Small intestine (tissue), 7 donors: ENCODE results near the gene MAP1B. TPM values are rescaled to one million over a fixed set of nuclear protein-coding genes. Genes with fewer than 3 reads are reported as not detected.

Experiments used
- DNase-seq, 2 donors: peaks; one replicate each; pipeline versions ENCODE4 v3.0.0 to v3.0.0-alpha.2; 2013
- FAIRE-seq: peaks from 2 replicates; lab custom pipeline; 2012; peaks lifted over from hg19 to GRCh38; lab: Jason Lieb, UNC
- H3K27ac ChIP-seq, 3 donors: one replicate each; pipeline ENCODE4 v1.5.1; 2013; ENCODE audit warnings: low read length in 2 of 3, mild to moderate bottlenecking in 2 of 3, control low read depth in 1 of 3, inconsistent platforms in 1 of 3, low read depth in 1 of 3, moderate library complexity in 1 of 3
- H3K27me3 ChIP-seq, 3 donors: one replicate each; pipeline ENCODE4 v1.6.1; 2013; ENCODE audit warnings: low read length in 3 of 3, inconsistent platforms in 1 of 3; ENCODE audit not compliant: control insufficient read depth in 3 of 3, insufficient read depth in 3 of 3
- H3K36me3 ChIP-seq, 3 donors: one replicate each; pipeline ENCODE4 v1.6.1; 2013; ENCODE audit warnings: low read length in 3 of 3, inconsistent platforms in 1 of 3, low read depth in 1 of 3, mild to moderate bottlenecking in 1 of 3, moderate library complexity in 1 of 3; ENCODE audit not compliant: control insufficient read depth in 3 of 3, insufficient read depth in 2 of 3
- H3K4me1 ChIP-seq, 3 donors: one replicate each; pipeline ENCODE4 v1.6.1; 2013; ENCODE audit warnings: low read length in 2 of 3, inconsistent platforms in 1 of 3, low read depth in 1 of 3, mild to moderate bottlenecking in 1 of 3, moderate library complexity in 1 of 3; ENCODE audit not compliant: control insufficient read depth in 3 of 3, insufficient read depth in 2 of 3
- H3K4me3 ChIP-seq, 3 donors: one replicate each; pipeline ENCODE4 v1.5.1; 2013; ENCODE audit warnings: low read length in 3 of 3, control low read depth in 1 of 3, inconsistent platforms in 1 of 3, low read depth in 1 of 3, mild to moderate bottlenecking in 1 of 3, moderate library complexity in 1 of 3
- H3K9me3 ChIP-seq, 2 donors: one replicate each; pipeline ENCODE4 v1.6.1; 2013; ENCODE audit warnings: low read depth in 1 of 2, low read length in 1 of 2; ENCODE audit not compliant: control insufficient read depth in 2 of 2, insufficient read depth in 1 of 2
- WGBS, 3 donors: extraction: QIAGEN DNeasy Blood & Tissue Kit; methylation state at CpG; one replicate each; pipeline ENCODE4 v1.1.7; 2013; 5-methylcytosine and 5-hydroxymethylcytosine counted together
- polyA plus RNA-seq, 4 donors: library from polyadenylated mRNA; stranded (reverse) in 3 of 4; unstranded in 1 of 4; fragments of 200-250 nt in 3 of 4; fragments of 120-200 nt in 1 of 4; gene quantifications; one replicate each; pipeline versions ENCODE4 v1.2.1 to v1.2.3, GENCODE V29; 2013
- donor health status: healthy with polysubstance abuse.
- donor health status: control.
- donor health status: control.
- donor health status: Bipolar disorder and iron deficiency.
- donor health status: healthy.

MAP1B gene
- polyA plus RNA-seq, 4 donors, result 0.45 to 7.4 (median 2.7) TPM

DNA sequence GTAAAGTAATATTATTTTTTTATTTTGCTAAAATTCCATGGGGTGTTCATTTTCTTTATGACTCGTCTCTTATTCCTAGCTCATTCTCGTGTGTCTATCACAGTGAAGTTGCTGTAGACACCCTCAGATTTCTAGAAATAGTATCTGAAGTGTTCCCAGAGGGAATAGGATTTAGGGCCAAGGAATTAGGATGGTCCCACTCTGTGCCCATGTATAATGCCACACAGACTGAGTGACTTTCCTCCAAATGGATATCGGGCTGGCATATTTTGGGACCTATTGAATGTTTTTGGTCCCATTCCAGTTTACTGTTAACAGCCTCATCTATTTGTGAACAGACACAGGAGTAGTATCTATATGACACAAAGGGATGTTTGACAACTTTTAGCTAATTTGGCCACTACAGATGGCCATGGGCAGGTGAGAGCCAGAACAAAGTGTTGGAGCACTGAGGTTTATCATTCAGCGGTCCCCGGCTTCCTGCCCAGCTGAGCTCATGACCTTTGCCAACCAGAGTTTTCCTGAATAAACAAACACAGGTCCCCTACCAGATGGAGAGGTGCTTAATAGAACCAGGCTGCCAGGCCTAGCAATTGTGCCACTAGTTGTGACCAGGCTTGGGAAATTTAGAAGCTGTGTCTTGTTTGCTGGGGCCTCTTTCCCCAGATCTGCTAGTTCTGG lies 46.9 kb downstream of the MAP1B start:
- H3K27ac ChIP-seq, result no peak overlapping the region
- no peaks in the 10 kb centered on the region for H3K9me3 ChIP-seq
- no peaks in the 10 kb centered on the region for H3K27me3 ChIP-seq
- peak in 1 of 2 donors; percentile 5 for DNase-seq
- H3K36me3 ChIP-seq, result no peaks in the 10 kb centered on the region
- no peak overlapping the region for H3K4me3 ChIP-seq
- FAIRE-seq, result no peak
- H3K4me1 ChIP-seq, result peaks cover 0 to 3% (median 0%) of the 10 kb centered on the region in 3 donors
- WGBS, 3 donors, result 68 to 76% (median 69%) methylated on average over 5 of the region's 5 CpGs

GRCh38 chr5:72156946-72157624 lies 49.8 kb downstream of the MAP1B start:
- 57 to 77% (median 72%) methylated on average over 5 of the region's 5 CpGs for WGBS, 3 donors
- Histone ChIP-seq H3K27ac (no peak overlapping the region), H3K27me3 (no peaks in the 10 kb centered on the region), H3K9me3 (no peaks in the 10 kb centered on the region), H3K4me3 (no peak overlapping the region), H3K36me3 (no peaks in the 10 kb centered on the region), H3K4me1 (no peaks in the 10 kb centered on the region)
- DNase-seq, result no peak
- no peak for FAIRE-seq

- FAIRE-seq, result no peak
Measured at GRCh38 chr5:72157625-72157962, 50.3 kb downstream of the MAP1B start.

DNA sequence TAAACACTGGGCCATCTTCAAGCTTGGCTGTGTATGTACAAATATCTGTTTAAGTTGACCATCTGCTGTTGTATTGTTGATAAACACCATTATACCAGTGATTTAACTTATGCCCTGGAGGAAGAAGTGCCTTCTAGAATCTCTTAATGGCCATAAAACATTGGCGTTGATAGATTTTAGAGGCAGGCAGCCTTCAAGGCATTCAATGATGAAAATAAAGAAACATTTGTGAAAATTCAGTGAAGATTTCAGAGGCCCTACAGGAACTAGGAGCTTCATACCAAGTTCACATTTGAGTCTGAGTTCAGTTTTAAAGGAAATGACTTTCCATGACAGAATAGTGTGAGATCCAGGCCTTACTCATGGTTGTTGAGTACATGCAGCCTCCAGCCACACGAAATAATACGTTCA lies 52.2 kb downstream of the MAP1B start:
- H3K4me1 ChIP-seq, result no peaks in the 10 kb centered on the region
- H3K27ac ChIP-seq, result no peak overlapping the region
- FAIRE-seq (no peak), DNase-seq (no peak)
- H3K36me3 ChIP-seq, result no peaks in the 10 kb centered on the region
- H3K4me3 ChIP-seq, result no peak overlapping the region
- H3K27me3 ChIP-seq, result no peaks in the 10 kb centered on the region
- H3K9me3 ChIP-seq, result no peaks in the 10 kb centered on the region
- 88 to 93% (median 93%) methylated on average over 3 of the region's 3 CpGs for WGBS, 3 donors

More at GRCh38 chr5:72157625-72157962, 50.3 kb downstream of the MAP1B start:
- no peaks in the 10 kb centered on the region for H3K9me3 ChIP-seq
- 95 to 96% (median 95%) methylated on average over 3 of the region's 3 CpGs for WGBS, 3 donors
- no peak overlapping the region for H3K27ac ChIP-seq
- no peaks in the 10 kb centered on the region for H3K4me1 ChIP-seq
- no peak for DNase-seq
- no peaks in the 10 kb centered on the region for H3K27me3 ChIP-seq
- H3K36me3 ChIP-seq, result no peaks in the 10 kb centered on the region
- no peak overlapping the region for H3K4me3 ChIP-seq

DNA sequence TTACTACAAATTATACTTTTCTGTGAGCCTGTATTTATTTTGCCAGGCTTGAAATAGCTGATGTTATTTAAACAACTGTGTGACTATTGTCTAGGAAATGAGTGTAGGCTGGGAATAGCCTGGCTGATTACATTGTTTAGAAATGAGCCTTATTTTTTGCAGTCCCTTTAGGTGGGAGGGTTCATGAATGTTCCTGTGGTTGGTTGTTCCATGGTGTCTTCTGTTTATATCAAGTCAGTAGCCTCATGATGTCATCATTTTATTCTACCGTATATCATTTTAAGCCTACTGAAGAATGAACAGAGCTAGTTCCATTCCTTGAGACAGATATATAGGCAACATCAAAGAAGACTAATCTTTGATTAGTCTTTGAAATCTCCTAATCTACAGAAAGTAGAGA lies 53.1 kb downstream of the MAP1B start:
- no peaks in the 10 kb centered on the region for H3K4me1 ChIP-seq
- H3K4me3 ChIP-seq, result no peak overlapping the region
- FAIRE-seq (no peak), DNase-seq (no peak)
- 86 to 88% (median 88%) methylated on average over 1 of the region's 1 CpG for WGBS, 3 donors
- H3K36me3 ChIP-seq, result no peaks in the 10 kb centered on the region
- H3K27me3 ChIP-seq, result no peaks in the 10 kb centered on the region
- H3K27ac ChIP-seq, result no peak overlapping the region
- no peaks in the 10 kb centered on the region for H3K9me3 ChIP-seq

GRCh38 chr5:72160959-72161358 lies 53.7 kb downstream of the MAP1B start:
- Histone ChIP-seq H3K4me3 (no peak overlapping the region), H3K27ac (no peak overlapping the region), H3K4me1 (no peaks in the 10 kb centered on the region), H3K27me3 (no peaks in the 10 kb centered on the region), H3K9me3 (no peaks in the 10 kb centered on the region), H3K36me3 (no peaks in the 10 kb centered on the region)
- FAIRE-seq, result no peak
- DNase-seq, result no peak

DNA sequence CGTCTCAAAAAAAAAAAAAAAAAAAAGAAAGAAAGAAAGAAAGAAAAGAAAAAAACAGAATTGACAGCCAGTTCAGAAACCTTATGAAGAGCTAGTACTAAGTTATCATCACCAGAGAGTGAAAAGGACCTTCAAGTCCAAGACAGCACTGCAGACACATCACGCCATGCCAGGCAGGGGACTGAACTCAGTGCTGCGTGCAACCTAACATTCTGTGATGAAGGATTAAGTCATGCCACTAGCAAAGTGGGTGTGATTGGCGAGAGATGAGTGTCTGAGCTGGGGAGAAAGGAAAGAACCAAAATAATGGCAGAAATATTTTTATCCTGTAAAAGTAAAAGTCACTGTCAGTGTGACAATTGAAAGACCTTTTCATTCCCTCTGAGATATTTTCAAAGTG lies 54.7 kb downstream of the MAP1B start:
- Histone ChIP-seq H3K27me3 (no peaks in the 10 kb centered on the region), H3K9me3 (no peaks in the 10 kb centered on the region), H3K27ac (no peak overlapping the region), H3K4me3 (no peak overlapping the region), H3K4me1 (no peaks in the 10 kb centered on the region), H3K36me3 (no peaks in the 10 kb centered on the region)
- DNase-seq (no peak), FAIRE-seq (no peak)
- WGBS, 3 donors, result 89 to 94% (median 92%) methylated on average over 4 of the region's 4 CpGs

GRCh38 chr5:72163349-72163983 lies 56.2 kb downstream of the MAP1B start:
- WGBS, 3 donors, result 91 to 96% (median 93%) methylated on average over 2 of the region's 2 CpGs
- Histone ChIP-seq H3K4me1 (no peaks in the 10 kb centered on the region), H3K27me3 (no peaks in the 10 kb centered on the region), H3K27ac (no peak overlapping the region), H3K36me3 (no peaks in the 10 kb centered on the region), H3K9me3 (no peaks in the 10 kb centered on the region), H3K4me3 (no peak overlapping the region)
- FAIRE-seq (no peak), DNase-seq (no peak)
